Activated CD4-positive, CD25-positive, alpha-beta regulatory T cell treated with anti-CD3 and anti-CD28 coated beads, Interleukin-2, amount 50 U/mL, for 72 hours (primary cell): ENCODE results near the gene KRTAP21-1.
"Not testable (repeated sequence)": the region's sequence is repeated elsewhere in the genome, so short reads cannot be mapped to it uniquely, and the experiment has no call there.

Experiments
- DNase-seq: peaks from one replicate; pipeline ENCODE4 v3.0.0; 2021

KRTAP21-1 gene

GRCh38 chr21:30755328-30755727 is at the start of gene KRTAP21-1:
Gene KRTAP21-1 (minus strand): TSS chr21:30755428. CDS start chr21:30755378, 50 bp downstream.
- DNase-seq = not testable (repeated sequence)

- no peak for DNase-seq
These were observed 45.4 kb upstream of the KRTAP21-1 start for GRCh38 chr21:30800605-30801004.

- no peak for DNase-seq
These were observed 38.5 kb upstream of the KRTAP21-1 start for GRCh38 chr21:30793581-30794314.

GRCh38 chr21:30779249-30779648 is 24.0 kb upstream of the KRTAP21-1 start:
- DNase-seq = no peak

- DNase-seq = no peak
These were observed 14.7 kb upstream of the KRTAP21-1 start for GRCh38 chr21:30769724-30770431.

GRCh38 chr21:30760776-30761175 is 5.5 kb upstream of the KRTAP21-1 start:
- no peak for DNase-seq

- no peak for DNase-seq
These were observed 3.1 kb upstream of the KRTAP21-1 start for GRCh38 chr21:30758306-30758705.

- DNase-seq = no peak
These were observed 8.1 kb downstream of the KRTAP21-1 start, which contains the start of gene KRTAP21-2 for GRCh38 chr21:30747159-30747558. Gene KRTAP21-2 (minus strand): TSS chr21:30747259. CDS start chr21:30747202, 57 bp downstream.

GRCh38 chr21:30740462-30740861 is 14.8 kb downstream of the KRTAP21-1 start:
- no peak for DNase-seq

GRCh38 chr21:30733026-30733425 is 22.2 kb downstream of the KRTAP21-1 start:
- no peak for DNase-seq

GRCh38 chr21:30726726-30727125 is 28.5 kb downstream of the KRTAP21-1 start:
- no peak for DNase-seq

GRCh38 chr21:30719401-30719800 is 35.8 kb downstream of the KRTAP21-1 start:
- no peak for DNase-seq

- no peak for DNase-seq
These were observed 36.9 kb downstream of the KRTAP21-1 start, which contains the start of gene KRTAP21-3 for GRCh38 chr21:30718239-30718909. Gene KRTAP21-3 (minus strand): TSS chr21:30718777. CDS start chr21:30718759, 18 bp downstream.

- no peak for DNase-seq
These were observed 38.1 kb downstream of the KRTAP21-1 start for GRCh38 chr21:30717105-30717504.

GRCh38 chr21:30714946-30715345 is 40.3 kb downstream of the KRTAP21-1 start:
- no peak for DNase-seq

GRCh38 chr21:30714456-30714855 is 40.8 kb downstream of the KRTAP21-1 start:
- no peak for DNase-seq

GRCh38 chr21:30713766-30714165 is 41.5 kb downstream of the KRTAP21-1 start:
- DNase-seq = no peak

GRCh38 chr21:30710499-30710898 is 44.7 kb downstream of the KRTAP21-1 start:
- DNase-seq = no peak

GRCh38 chr21:30707409-30707808 is 47.8 kb downstream of the KRTAP21-1 start:
- DNase-seq = no peak
